HG03354 (cell line): ENCODE measurements around the gene SNX6.
"Not testable (repeated sequence)": the region's sequence is repeated elsewhere in the genome, so short reads cannot be mapped to it uniquely, and the experiment has no call there.

Source experiments
- ATAC-seq: cut with Tn5 transposase; IDR thresholded peaks from one replicate; pipeline ENCODE4 v1.9.1; 2021; ENCODE audit warnings: mild to moderate bottlenecking; ENCODE audit not compliant: unreplicated experiment, poor library complexity, severe bottlenecking

SNX6 gene

GRCh38 chr14:34580381-34580780 is 49.6 kb downstream of the SNX6 start:
- ATAC-seq, result no peak

DNA sequence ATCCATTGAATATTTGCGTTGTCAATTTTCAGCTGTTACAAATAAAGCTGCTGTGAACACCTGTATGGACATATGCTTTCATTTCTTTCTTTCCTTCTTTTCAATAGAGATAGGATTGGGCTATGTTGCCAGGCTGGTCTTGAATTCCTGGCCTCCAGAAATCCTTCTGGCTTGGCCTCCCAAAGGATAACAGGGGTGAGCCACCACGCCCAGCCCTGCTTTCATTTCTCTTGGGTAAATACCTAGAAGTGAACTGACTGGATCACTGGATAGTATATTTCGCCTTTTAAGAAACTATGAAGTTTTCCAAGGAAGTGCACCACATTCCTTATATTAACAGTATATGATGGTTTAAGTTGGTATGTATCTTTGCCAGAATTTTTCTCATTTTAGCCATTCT is 58.2 kb downstream of the SNX6 start:
- no peak for ATAC-seq

GRCh38 chr14:34569750-34570149 is 60.2 kb downstream of the SNX6 start:
- ATAC-seq, result no peak

GRCh38 chr14:34568803-34569202 is 61.1 kb downstream of the SNX6 start:
- no peak for ATAC-seq

GRCh38 chr14:34562776-34563150 is 67.2 kb downstream of the SNX6 start:
- no peak for ATAC-seq

DNA sequence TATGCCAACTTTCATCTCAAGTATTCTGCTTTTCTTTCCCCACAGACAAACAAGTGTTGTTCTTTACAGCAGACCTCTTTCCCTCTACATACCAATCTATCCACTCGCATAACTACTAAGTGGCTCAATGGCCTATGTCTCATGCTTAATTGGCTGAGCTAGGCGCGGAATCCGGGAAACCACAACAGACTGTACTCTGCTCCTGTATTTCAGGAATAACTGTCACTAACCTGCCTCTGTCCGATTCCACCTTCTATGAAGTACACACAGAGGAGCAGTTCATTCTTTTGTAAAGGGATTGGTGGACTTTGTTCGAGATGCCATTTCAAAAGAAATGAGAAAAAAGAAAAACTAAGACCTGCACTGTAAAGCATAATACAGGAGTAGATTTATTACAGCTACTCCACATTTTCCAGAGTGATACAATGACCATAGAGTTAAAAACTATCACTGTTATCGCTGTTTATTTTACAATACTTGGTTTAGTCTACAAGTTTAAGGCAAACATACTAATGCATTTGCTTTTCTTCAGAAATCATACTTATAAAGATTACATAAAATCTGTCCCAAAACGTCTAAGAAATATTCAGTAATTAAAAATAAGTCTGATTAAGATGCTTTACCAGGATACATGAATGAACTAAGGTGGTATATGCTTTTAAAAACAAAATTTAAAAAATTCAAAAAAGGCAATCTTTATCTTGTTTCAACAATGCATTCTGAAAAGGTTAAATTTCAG is 67.7 kb downstream of the SNX6 start:
- not testable (repeated sequence) for ATAC-seq

- ATAC-seq, result peak; percentile 45
Observed at GRCh38 chr14:34556498-34556829, 73.5 kb downstream of the SNX6 start.

- peak; percentile 84 for ATAC-seq
Observed at GRCh38 chr14:34555583-34556497, 74.1 kb downstream of the SNX6 start.

- no peak for ATAC-seq
Observed at GRCh38 chr14:34554540-34555250, 75.3 kb downstream of the SNX6 start.

GRCh38 chr14:34549276-34549966 is 80.5 kb downstream of the SNX6 start:
- not testable (repeated sequence) for ATAC-seq

- no peak for ATAC-seq
Observed at GRCh38 chr14:34548472-34548981, 81.4 kb downstream of the SNX6 start.

DNA sequence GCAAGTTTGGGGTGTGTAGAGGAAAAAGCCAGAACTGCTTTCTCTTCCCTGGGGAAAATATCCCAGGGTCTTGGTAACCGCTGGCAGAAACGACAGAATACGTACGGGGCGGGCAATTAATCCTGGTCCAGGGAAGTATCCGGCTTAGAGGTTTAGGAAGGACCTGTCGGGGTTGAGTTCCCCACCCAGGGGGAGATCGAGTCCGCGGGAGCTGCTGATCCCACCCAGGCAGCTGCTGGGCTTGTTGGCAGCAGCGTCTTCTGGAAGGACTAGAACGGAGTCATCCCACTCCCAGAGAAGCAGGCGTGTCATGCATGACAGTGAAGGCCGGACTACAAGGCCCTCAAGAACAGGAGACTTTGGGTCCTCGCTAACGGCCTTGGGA is 82.8 kb downstream of the SNX6 start:
- peak; percentile 48 for ATAC-seq

- peak; percentile 80 for ATAC-seq
Observed at GRCh38 chr14:34546272-34547135, 83.4 kb downstream of the SNX6 start.

- not testable (repeated sequence) for ATAC-seq
Observed at GRCh38 chr14:34540181-34541059, 89.5 kb downstream of the SNX6 start.

- ATAC-seq, result peak; percentile 100
Observed at GRCh38 chr14:34539407-34540180, 90.4 kb downstream of the SNX6 start, which contains the start of gene EAPP. Gene EAPP, minus strand, starts transcription at chr14:34539701. Its CDS starts 73 bp downstream, at chr14:34539628.

DNA sequence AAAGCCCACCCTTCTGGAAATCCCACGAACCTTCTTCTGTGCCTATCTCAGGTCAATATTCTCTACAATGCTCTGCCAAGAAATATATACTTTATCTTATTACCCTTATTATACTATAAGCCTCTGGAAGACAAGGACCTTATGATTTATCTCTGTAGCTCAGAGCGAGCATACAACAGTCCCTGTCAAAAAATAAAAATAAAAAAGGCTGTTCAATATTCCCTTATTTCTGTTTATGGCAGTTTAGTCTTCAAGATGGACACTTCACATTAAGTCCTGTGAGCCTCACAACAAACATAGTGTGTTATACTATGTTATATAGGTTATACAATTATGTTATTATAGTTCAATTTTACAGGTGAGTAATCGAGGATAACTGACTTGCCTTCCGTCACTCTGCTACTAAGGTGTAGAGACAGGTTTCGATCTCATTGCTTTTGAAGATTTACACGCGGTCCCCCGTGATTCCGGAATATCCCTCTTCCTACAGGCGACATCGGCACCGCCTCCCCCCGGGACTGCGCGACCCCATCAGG is 91.0 kb downstream of the SNX6 start:
- ATAC-seq, result peak; percentile 18

DNA sequence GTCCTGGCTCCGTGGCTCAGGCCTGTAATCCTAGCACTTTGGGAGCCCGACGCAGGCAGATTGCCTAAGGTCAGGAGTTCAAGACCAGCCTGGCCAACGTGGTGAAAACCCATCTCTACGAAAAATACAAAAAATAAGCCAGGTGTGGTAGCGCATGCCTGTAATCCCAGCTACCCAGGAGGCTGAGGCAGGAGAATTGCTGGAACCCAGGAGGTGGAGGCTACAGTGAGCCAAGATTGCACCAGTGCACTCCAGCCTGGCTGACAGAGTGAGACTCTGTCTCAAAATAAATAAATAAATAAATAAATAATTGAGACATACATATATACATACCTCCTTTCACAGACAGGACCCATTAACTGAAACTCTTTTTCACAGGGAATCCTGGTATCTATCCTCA is 91.9 kb downstream of the SNX6 start:
- ATAC-seq, result not testable (repeated sequence)
